AG09309 (cell line): ENCODE measurements around the gene UNC13A.
"Not testable (repeated sequence)": the region's sequence is repeated elsewhere in the genome, so short reads cannot be mapped to it uniquely, and the experiment has no call there.

ENCODE experiments used
- DNase-seq: peaks from one replicate; pipeline ENCODE4 v3.0.0-alpha.2; 2010; ENCODE audit warnings: low read depth
- H3K4me3 ChIP-seq: 2 replicates; pipeline ENCODE4 v1.5.1; 2011; ENCODE audit warnings: mild to moderate bottlenecking, low read depth, low read length, moderate library complexity; ENCODE audit not compliant: control insufficient read depth
- TF ChIP-seq, protein P1 (sequence below): IDR thresholded peaks from 2 replicates; pipeline ENCODE4 v1.5.1; 2011; ENCODE audit warnings: mild to moderate bottlenecking, low read depth, low read length, inconsistent platforms; ENCODE audit not compliant: insufficient read depth, control insufficient read depth; ENCODE audit errors: missing control alignments

UNC13A gene

DNA sequence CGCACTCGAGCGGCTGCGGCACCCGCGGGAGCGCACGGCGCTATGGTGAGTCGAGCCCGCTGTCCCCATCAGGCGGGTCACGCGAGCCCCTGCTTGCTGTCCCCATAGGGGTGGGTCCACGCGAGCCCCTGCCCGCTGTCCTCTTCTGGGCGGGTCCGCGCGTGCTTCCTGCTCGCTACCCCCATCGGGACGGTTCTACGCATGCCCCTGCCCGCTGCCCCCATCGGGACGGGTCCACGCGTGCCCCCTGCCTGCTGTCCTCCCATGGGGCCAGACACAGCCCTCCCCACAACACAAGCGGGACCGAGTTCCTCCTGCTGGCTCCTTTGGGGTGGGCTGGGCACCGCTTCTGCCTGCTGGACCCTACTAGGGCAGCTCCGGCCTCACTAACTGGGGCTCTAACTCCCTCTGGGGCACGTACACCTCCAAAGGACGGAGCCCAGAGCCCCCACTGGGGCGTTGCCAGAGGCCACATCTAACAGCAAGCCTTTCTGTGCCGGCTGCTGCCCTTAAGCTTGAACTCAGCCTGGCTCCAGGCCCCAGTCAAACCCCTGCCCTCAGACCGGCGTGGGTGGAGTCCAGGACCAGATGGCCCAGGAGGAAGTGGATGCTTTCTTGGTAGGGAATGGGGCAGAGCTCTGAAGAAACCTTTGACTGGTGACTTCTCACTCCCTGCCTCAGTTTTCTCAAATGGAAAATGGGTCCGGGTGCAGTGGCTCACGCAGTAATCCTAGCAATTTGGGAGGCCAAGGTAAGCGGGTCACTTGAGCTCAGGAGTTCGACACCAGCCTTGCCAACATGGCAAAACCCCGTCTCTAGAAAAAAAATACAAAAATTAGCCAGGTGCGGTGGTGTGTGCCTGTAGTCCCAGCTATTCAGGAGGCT lies 132.0 kb downstream of the UNC13A start:
- no peak for DNase-seq
- TF ChIP-seq, protein P1, sequence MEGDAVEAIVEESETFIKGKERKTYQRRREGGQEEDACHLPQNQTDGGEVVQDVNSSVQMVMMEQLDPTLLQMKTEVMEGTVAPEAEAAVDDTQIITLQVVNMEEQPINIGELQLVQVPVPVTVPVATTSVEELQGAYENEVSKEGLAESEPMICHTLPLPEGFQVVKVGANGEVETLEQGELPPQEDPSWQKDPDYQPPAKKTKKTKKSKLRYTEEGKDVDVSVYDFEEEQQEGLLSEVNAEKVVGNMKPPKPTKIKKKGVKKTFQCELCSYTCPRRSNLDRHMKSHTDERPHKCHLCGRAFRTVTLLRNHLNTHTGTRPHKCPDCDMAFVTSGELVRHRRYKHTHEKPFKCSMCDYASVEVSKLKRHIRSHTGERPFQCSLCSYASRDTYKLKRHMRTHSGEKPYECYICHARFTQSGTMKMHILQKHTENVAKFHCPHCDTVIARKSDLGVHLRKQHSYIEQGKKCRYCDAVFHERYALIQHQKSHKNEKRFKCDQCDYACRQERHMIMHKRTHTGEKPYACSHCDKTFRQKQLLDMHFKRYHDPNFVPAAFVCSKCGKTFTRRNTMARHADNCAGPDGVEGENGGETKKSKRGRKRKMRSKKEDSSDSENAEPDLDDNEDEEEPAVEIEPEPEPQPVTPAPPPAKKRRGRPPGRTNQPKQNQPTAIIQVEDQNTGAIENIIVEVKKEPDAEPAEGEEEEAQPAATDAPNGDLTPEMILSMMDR, result no peak
- peak overlapping the region; percentile 89 for H3K4me3 ChIP-seq

DNA sequence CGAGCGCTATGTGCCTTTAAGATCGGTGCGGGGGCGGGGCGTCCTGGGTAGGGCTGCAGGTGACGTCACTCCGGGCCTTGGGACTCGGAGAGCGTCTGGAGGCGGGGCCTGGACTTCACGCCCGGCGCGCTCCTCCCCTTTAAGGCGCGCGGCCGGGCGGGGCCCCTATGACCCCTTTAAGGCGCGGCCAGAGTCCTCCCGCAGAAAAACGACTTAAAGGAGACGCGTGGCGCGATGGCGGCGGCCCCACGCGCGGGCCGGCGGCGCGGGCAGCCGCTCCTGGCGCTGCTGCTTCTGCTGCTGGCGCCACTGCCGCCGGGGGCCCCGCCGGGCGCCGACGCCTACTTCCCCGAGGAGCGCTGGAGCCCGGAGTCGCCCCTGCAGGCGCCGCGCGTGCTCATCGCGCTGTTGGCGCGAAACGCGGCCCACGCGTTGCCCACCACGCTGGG lies 132.7 kb downstream of the UNC13A start, which contains the start of gene COLGALT1:
COLGALT1 (plus strand) TSS at position 170 of the 449 bp plus-strand sequence; CDS start at position 235, 65 bp downstream.
- DNase-seq, result peak; percentile 73
- H3K4me3 ChIP-seq, result peak within 1 kb of the TSS; percentile 89
- TF ChIP-seq, protein P1, result no peak

DNA sequence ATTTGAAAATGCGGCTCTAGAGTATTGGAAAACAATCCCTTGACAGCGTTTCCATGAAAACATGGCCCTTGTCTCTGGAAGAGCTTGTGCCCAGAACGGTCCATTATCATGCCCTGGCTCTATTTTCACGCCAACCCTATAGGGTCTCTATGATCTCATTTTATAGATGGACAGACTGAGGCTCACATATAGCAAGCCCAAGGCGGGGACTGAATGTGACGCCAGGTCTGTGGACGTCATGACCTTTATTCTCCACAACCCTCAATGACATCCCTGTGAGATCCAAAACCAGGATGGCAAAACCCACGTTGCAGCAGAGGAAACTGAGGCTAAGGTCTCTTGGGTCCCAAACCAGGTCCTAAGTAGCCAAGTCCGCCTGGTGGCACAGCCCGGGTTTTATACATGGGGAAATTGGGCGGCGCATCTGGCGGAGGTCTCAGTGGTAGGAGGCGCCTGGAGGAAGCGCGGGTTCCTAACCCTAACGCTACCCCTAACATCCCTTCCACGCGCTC lies 133.1 kb downstream of the UNC13A start:
- peak overlapping the region; percentile 89 for H3K4me3 ChIP-seq
- TF ChIP-seq, protein P1, result no peak
- DNase-seq, result no peak

DNA sequence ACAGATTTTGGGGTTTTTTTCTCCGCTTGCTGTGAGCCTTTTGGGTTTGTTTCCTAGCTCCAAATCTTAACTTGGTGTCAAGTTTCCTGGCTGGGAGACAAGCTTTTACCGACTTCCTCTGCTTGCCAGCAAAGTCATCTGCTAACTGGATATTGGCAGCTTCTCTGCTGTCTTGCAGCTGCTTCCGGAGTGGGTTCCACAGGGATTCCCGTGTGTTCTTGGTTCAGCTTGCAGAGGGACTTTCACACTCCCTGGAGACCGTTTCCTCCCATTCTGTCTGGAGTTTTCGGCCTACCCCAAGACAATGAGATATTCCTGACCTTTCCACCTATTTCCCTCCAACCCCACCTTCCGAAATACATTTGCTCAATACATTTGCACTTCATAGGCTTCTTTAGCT lies 134.9 kb downstream of the UNC13A start:
- peak; percentile 84 for DNase-seq
- TF ChIP-seq, protein P1, result no peak
- H3K4me3 ChIP-seq, result no peak overlapping the region

GRCh38 chr19:17552735-17553134 lies 135.4 kb downstream of the UNC13A start:
- not testable (repeated sequence) for H3K4me3 ChIP-seq, DNase-seq
